ENCODE data around the gene MYO10.

DNA sequence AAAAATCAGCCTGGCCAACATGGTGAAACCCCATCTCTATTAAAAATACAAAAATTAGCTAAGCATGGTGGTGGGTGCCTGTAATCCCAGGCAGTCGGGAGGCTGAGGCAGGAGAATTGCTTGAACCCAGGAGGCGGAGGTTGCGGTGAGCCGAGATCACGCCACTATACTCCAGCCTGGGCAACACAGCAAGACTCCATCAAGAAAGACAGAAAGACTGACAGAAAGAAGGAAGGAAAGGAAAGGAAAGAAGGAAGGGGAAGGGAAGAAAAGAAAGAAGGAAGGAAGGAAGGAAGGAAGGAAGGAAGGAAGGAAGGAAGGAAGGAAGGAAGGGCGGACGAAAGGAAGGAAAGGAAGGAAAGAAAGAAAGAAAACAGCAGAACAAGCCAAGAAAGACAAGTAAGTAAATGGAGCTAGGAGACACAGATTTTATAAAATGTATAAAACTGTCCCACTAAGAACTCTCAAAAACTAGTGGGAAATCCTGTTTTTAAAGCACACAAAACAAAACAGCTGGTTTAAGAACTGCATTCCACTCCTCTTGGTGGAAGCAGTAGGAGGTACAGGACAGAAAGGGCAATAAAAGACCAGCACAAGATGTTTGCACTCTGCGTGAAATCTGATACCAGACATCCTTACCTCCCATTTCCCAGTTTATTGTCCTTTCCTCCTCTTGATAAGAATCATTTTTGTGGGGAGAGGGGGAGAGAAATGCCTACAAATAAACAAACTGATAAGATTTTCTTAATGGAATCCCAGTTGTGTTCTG, 46.7 kb downstream of the MYO10 start:
- TF ChIP-seq POLR2A (IDR thresholded peaks at IDR 0.05) (no peak), EP300 (IDR thresholded peaks at IDR 0.05) (no peak)
